H1 (cell line): ENCODE data around the gene NFATC1. TPM values are rescaled to one million over a fixed set of nuclear protein-coding genes. Genes with fewer than 3 reads are reported as not detected.

Experiments
- CTCF ChIA-PET: fragments of 300-600 bp; sonication (Branson Sonifier 250); formaldehyde crosslinking; loops from one replicate; lab custom pipeline; 2021; ENCODE audit not compliant: partially characterized antibody; lab: Charles Lee
- POLR2A ChIA-PET: fragments of 300-600 bp; sonication (Branson Sonifier 250); formaldehyde crosslinking; loops from one replicate; lab custom pipeline; 2021; ENCODE audit warnings: inconsistent platforms; ENCODE audit not compliant: partially characterized antibody; lab: Charles Lee
- DNase-seq, 2 experiments: peaks; one replicate each; pipeline versions ENCODE4 v3.0.0 to v3.0.0-alpha.2; 2010 to 2022; ENCODE audit warnings: low spot score in 2 of 2, low read depth in 1 of 2, mixed read lengths in 1 of 2
- FAIRE-seq: peaks from 2 replicates; lab custom pipeline; 2011; peaks lifted over from hg19 to GRCh38; lab: Jason Lieb, UNC
- H2AFZ ChIP-seq: 2 replicates; pipeline ENCODE4 v1.8.1; 2012; ENCODE audit warnings: low read length, inconsistent platforms
- H2AK5ac ChIP-seq: 2 replicates; pipeline ENCODE4 v1.6.1; 2013; ENCODE audit warnings: low read depth, low read length
- H2BK120ac ChIP-seq: replicated peaks from 2 replicates; pipeline ENCODE3; 2013; ENCODE audit warnings: low read depth, low read length, inconsistent platforms
- H2BK12ac ChIP-seq: 2 replicates; pipeline ENCODE4 v1.6.1; 2013; ENCODE audit warnings: low read depth, low read length
- H2BK15ac ChIP-seq: 2 replicates; pipeline ENCODE4 v1.6.1; 2013; ENCODE audit warnings: low read length
- H2BK20ac ChIP-seq: 2 replicates; pipeline ENCODE4 v1.6.1; 2013; ENCODE audit warnings: low read length
- H2BK5ac ChIP-seq: 2 replicates; pipeline ENCODE4 v1.6.1; 2013; ENCODE audit warnings: low read depth, low read length
- H3K14ac ChIP-seq: 2 replicates; pipeline ENCODE4 v1.6.1; 2013; ENCODE audit warnings: inconsistent platforms; ENCODE audit not compliant: insufficient read length
- H3K18ac ChIP-seq: 2 replicates; pipeline ENCODE4 v1.6.1; 2013; ENCODE audit warnings: low read length; ENCODE audit errors: extremely low read depth
- H3K23ac ChIP-seq: 2 replicates; pipeline ENCODE4 v1.6.1; 2013; ENCODE audit warnings: inconsistent platforms; ENCODE audit not compliant: insufficient read length
- H3K23me2 ChIP-seq: 2 replicates; pipeline ENCODE4 v1.6.1; 2013; ENCODE audit warnings: low read depth, low read length
- H3K27ac ChIP-seq: 2 replicates; pipeline ENCODE4 v1.6.1; 2011; ENCODE audit warnings: low read depth, low read length, inconsistent platforms
- H3K27me3 ChIP-seq, 4 experiments: replicated peaks in 1 of 4; 1 replicate in 1 of 4; 2 replicates in 3 of 4; pipeline versions ENCODE4 v1.6.1 to v1.8.1; 2011 to 2013; ENCODE audit warnings: low read length in 3 of 4, mild to moderate bottlenecking in 3 of 4, inconsistent platforms in 2 of 4, mixed read lengths in 2 of 4, moderate library complexity in 1 of 4; ENCODE audit not compliant: control insufficient read depth in 3 of 4, insufficient read depth in 3 of 4; ENCODE audit errors: extremely low read depth in 1 of 4
- H3K36me3 ChIP-seq, 4 experiments: 2 replicates each; pipeline versions ENCODE4 v1.6.1 to v1.8.1; 2011 to 2013; ENCODE audit warnings: mild to moderate bottlenecking in 4 of 4, low read length in 3 of 4, moderate library complexity in 2 of 4, control low read depth in 1 of 4, inconsistent platforms in 1 of 4; ENCODE audit not compliant: insufficient read depth in 4 of 4, control insufficient read depth in 2 of 4
- H3K4ac ChIP-seq: replicated peaks from 2 replicates; pipeline ENCODE3; 2013; ENCODE audit warnings: low read length, low read depth, mixed read lengths, inconsistent platforms; ENCODE audit not compliant: insufficient read length
- H3K4me1 ChIP-seq, 4 experiments: replicated peaks in 1 of 4; 1 replicate in 1 of 4; 2 replicates in 3 of 4; pipeline versions ENCODE4 v1.6.1 to v1.8.1; 2011 to 2013; ENCODE audit warnings: low read length in 3 of 4, inconsistent platforms in 2 of 4, mixed read lengths in 1 of 4; ENCODE audit not compliant: insufficient read depth in 4 of 4, control insufficient read depth in 3 of 4
- H3K4me2 ChIP-seq, 2 experiments: 2 replicates each; pipeline versions ENCODE4 v1.6.1 to v1.8.1; 2011 to 2013; ENCODE audit warnings: low read depth in 2 of 2, low read length in 2 of 2, control low read depth in 1 of 2, inconsistent platforms in 1 of 2, mild to moderate bottlenecking in 1 of 2; ENCODE audit not compliant: insufficient read depth in 1 of 2
- H3K4me3 ChIP-seq, 4 experiments: fragments of 200-600, 300-600 bp in 1 of 4; sonication (generic), shearing (Covaris generic), sonication (Bioruptor Twin) in 1 of 4; 2 replicates each; pipeline versions ENCODE4 v1.5.1 to v1.8.1; 2011 to 2016; ENCODE audit warnings: low read length in 4 of 4, low read depth in 3 of 4, control low read depth in 2 of 4, inconsistent platforms in 2 of 4, mild to moderate bottlenecking in 2 of 4, mixed read lengths in 1 of 4, moderate library complexity in 1 of 4; ENCODE audit not compliant: insufficient read depth in 2 of 4; ENCODE audit errors: extremely low read depth in 1 of 4
- H3K56ac ChIP-seq: replicated peaks from 2 replicates; pipeline ENCODE3; 2013; ENCODE audit warnings: low read depth, mild to moderate bottlenecking, mixed read lengths, low read length, inconsistent platforms; ENCODE audit not compliant: insufficient read length
- H3K79me1 ChIP-seq: 2 replicates; pipeline ENCODE4 v1.6.1; 2013; ENCODE audit warnings: low read depth, low read length, control low read depth
- H3K79me2 ChIP-seq, 2 experiments: 2 replicates each; pipeline versions ENCODE4 v1.6.1 to v1.8.1; 2012 to 2013; ENCODE audit warnings: low read length in 2 of 2, mild to moderate bottlenecking in 2 of 2, inconsistent platforms in 1 of 2; ENCODE audit not compliant: insufficient read depth in 2 of 2, control insufficient read depth in 1 of 2
- H3K9ac ChIP-seq, 4 experiments: replicated peaks in 1 of 4; 1 replicate in 1 of 4; 2 replicates in 3 of 4; pipeline versions ENCODE4 v1.6.1 to v1.8.1; 2011 to 2013; ENCODE audit warnings: low read depth in 3 of 4, low read length in 3 of 4, control low read depth in 2 of 4, mild to moderate bottlenecking in 2 of 4, moderate library complexity in 2 of 4, inconsistent platforms in 1 of 4; ENCODE audit errors: extremely low read depth in 1 of 4
- H3K9me3 ChIP-seq, 2 experiments: 2 replicates each; pipeline versions ENCODE4 v1.6.1 to v1.8.1; 2012 to 2013; ENCODE audit warnings: mild to moderate bottlenecking in 2 of 2, moderate library complexity in 2 of 2, control low read depth in 1 of 2, inconsistent platforms in 1 of 2, low read depth in 1 of 2, low read length in 1 of 2, mixed read lengths in 1 of 2; ENCODE audit not compliant: insufficient read depth in 2 of 2
- H4K20me1 ChIP-seq, 2 experiments: replicated peaks in 1 of 2; 2 replicates each; pipeline versions ENCODE3 to v1.8.1; 2011 to 2013; ENCODE audit warnings: inconsistent platforms in 2 of 2, low read length in 2 of 2, mild to moderate bottlenecking in 1 of 2; ENCODE audit not compliant: insufficient read depth in 2 of 2, control insufficient read depth in 1 of 2
- H4K5ac ChIP-seq: 2 replicates; pipeline ENCODE4 v1.6.1; 2013; ENCODE audit warnings: low read length, low read depth, mixed read lengths, inconsistent platforms; ENCODE audit not compliant: insufficient read length
- H4K8ac ChIP-seq: 2 replicates; pipeline ENCODE4 v1.8.0; 2013; ENCODE audit warnings: mild to moderate bottlenecking, moderate library complexity, low read length, inconsistent platforms; ENCODE audit not compliant: insufficient read depth; ENCODE audit errors: extremely low read depth
- H4K91ac ChIP-seq: replicated peaks from 2 replicates; pipeline ENCODE3; 2013; ENCODE audit warnings: low read length, mixed read lengths, inconsistent platforms; ENCODE audit not compliant: insufficient read length
- RBBP5 ChIP-seq: IDR thresholded peaks from 2 replicates; pipeline ENCODE4 v1.7.1; 2012; ENCODE audit warnings: low read depth, mild to moderate bottlenecking, inconsistent platforms, low read length, moderate library complexity, borderline replicate concordance
- SIN3A ChIP-seq, 2 experiments: IDR thresholded peaks in 1 of 2; conservative IDR thresholded peaks in 1 of 2; 2 replicates each; pipeline ENCODE4 v1.6.1; 2011 to 2012; ENCODE audit warnings: low read length in 2 of 2, improper control_type of control experiment in 1 of 2, low read depth in 1 of 2, mild to moderate bottlenecking in 1 of 2
- SIX5 ChIP-seq: IDR thresholded peaks from 2 replicates; pipeline ENCODE4 v1.6.1; 2011; ENCODE audit warnings: mild to moderate bottlenecking, low read depth, low read length
- WGBS, 2 experiments: shearing (Covaris generic) in 1 of 2; methylation state at CpG; one replicate each; pipeline versions ENCODE4 v1.1.6 to v1.1.7; 2013 to 2015; ENCODE audit warnings: low lambda C conversion rate in 2 of 2, mixed read lengths in 2 of 2, inconsistent platforms in 1 of 2, low coverage in 1 of 2, missing lambda C conversion rate in 1 of 2; ENCODE audit not compliant: insufficient replicate concordance in 2 of 2, insufficient coverage in 1 of 2, insufficient read length in 1 of 2; ENCODE audit errors: extremely low coverage in 1 of 2, missing lambda C conversion rate in 1 of 2; 5-methylcytosine and 5-hydroxymethylcytosine counted together
- polyA plus RNA-seq, 7 experiments: library from polyadenylated mRNA; depleted of rRNA in 3 of 7; stranded (reverse) in 5 of 7; unstranded in 2 of 7; fragments of >200 nt in 5 of 7; fragments of 200-250 nt in 2 of 7; gene quantifications; 1 replicate in 5 of 7; 2 replicates in 1 of 7; 4 replicates in 1 of 7; pipeline versions ENCODE4 v1.2.1 to v1.2.3, GENCODE V29; 2011 to 2013; ENCODE audit warnings: missing spikeins in 2 of 7, mixed read lengths in 2 of 7
- total RNA-seq: library from RNA; stranded (reverse); fragmentation: NEBNext Ultra II Directional; extraction: Animal tissue kit (Norgen Biotek cat#: 25700); gene quantifications from 2 replicates; pipeline ENCODE4 v1.2.1, GENCODE V29; 2021
- TF ChIP-seq, protein P1 (sequence below): IDR thresholded peaks from 2 replicates; pipeline ENCODE4 v1.6.1; 2011; ENCODE audit warnings: low read length, improper control_type of control experiment

NFATC1 gene
- total and polyA plus RNA-seq, 2 of the 8 experiments (the other 6 are each of a cell fraction or from before 2014, with no cell fraction given) = 2.0 to 6.6 TPM

- Histone ChIP-seq H3K36me3 (no peaks in the 10 kb centered on the region; a peak in 1 of 8 replicates), H4K5ac (no peak overlapping the region), H2BK5ac (no peak overlapping the region), H3K4me2 (no peak overlapping the region), H4K20me1 (no peaks in the 10 kb centered on the region), H3K4ac (no peak overlapping the region), H3K4me1 (no peaks in the 10 kb centered on the region; a peak in 1 of 7 replicates), H4K91ac (no peak overlapping the region), H3K4me3 (no peak overlapping the region), H2BK120ac (no peak overlapping the region), H3K79me1 (peaks cover 2% of the 10 kb centered on the region; the same call in 1 of the 2 replicates), H2AK5ac (no peak overlapping the region), H2AFZ (no peak overlapping the region), H2BK12ac (no peak overlapping the region), H3K18ac (no peak overlapping the region), H3K23ac (no peak overlapping the region), H3K56ac (no peak overlapping the region), H3K9ac (no peak overlapping the region), H3K14ac (no peak overlapping the region), H2BK15ac (no peak overlapping the region), H3K27me3 (no peaks in the 10 kb centered on the region), H2BK20ac (no peak overlapping the region), H4K8ac (no peak overlapping the region), H3K9me3 (no peaks in the 10 kb centered on the region), H3K27ac (no peak overlapping the region), H3K79me2 (no peaks in the 10 kb centered on the region), H3K23me2 (no peaks in the 10 kb centered on the region)
- WGBS, 2 experiments = 92% methylated on average over 18 of the region's 19 CpGs; no CpG with 5 or more reads in 1 of the 2 experiments
- FAIRE-seq = no peak
- ChIA-PET CTCF (interaction anchor here (1.3 kb wide), 1 partner anchor 262 kb away, joined by 3 read pairs; no protein-coding TSS in a partner anchor), POLR2A (no interaction called here)
- DNase-seq = no peak
- TF ChIP-seq, protein P1, sequence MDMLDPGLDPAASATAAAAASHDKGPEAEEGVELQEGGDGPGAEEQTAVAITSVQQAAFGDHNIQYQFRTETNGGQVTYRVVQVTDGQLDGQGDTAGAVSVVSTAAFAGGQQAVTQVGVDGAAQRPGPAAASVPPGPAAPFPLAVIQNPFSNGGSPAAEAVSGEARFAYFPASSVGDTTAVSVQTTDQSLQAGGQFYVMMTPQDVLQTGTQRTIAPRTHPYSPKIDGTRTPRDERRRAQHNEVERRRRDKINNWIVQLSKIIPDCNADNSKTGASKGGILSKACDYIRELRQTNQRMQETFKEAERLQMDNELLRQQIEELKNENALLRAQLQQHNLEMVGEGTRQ = no peak
- TF ChIP-seq SIN3A (conservative IDR thresholded peaks at IDR 0.05 in 1 of 2, IDR thresholded peaks at IDR 0.05 in 1 of 2; ENCODE audit: low read depth in 1 of 2, low read length in 2 of 2) = no peak
- TF ChIP-seq SIX5 = no peak
- no peak for TF ChIP-seq RBBP5
Observed at GRCh38 chr18:79418236-79418635, 22.5 kb downstream of the NFATC1 start.
